Measurements from ENCODE around the gene SPINDOC. TPM values are rescaled to one million over a fixed set of nuclear protein-coding genes. Genes with fewer than 3 reads are reported as not detected.

The SPINDOC gene
- total RNA-seq, 1 experiment from 2014 or later: 71.2 TPM

DNA sequence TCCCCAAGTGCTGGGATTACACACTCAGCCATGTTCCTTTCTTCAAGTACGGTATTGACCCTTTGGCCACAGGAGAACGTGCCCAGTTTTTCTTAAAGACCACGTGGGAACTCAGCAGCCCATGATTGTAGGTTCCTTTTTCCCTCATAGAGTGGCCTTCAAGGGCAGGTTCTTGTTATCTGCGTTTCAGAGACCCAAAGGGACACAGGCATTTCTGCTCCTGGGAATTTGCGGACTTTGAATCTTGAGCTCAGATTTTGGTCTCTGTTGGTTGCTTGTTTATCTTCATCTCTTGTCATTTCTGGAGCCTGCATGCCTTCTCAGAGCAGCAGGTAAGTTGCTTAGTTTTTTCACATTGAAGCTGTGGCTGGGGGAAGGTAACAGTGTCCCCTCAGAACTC, 37.7 kb downstream of the SPINDOC start:
- Mint-ChIP-seq H3K36me3 (ENCODE audit: insufficient read depth, unreplicated experiment) (peaks cover 69% of the 10 kb centered on the region), H3K9me3 (ENCODE audit: unreplicated experiment) (no peaks in the 10 kb centered on the region), H3K4me1 (ENCODE audit: low read depth, unreplicated experiment) (peaks cover 32% of the 10 kb centered on the region), H3K4me3 (ENCODE audit: unreplicated experiment) (peak overlapping the region; percentile 35), H3K27ac (ENCODE audit: unreplicated experiment) (peak overlapping the region; percentile 7), H3K27me3 (ENCODE audit: insufficient read depth, unreplicated experiment) (no peaks in the 10 kb centered on the region)
- no TSS peak for BruUV-seq (replicated peaks)
- no peaks in the 10 kb centered on the region for H3K9me3 ChIP-seq
- H3K4me3 ChIP-seq (ENCODE audit: low read depth, low read length): no peak overlapping the region
- peak in 1 of 2 experiments; percentile 29 for DNase-seq
- H3K4me1 ChIP-seq: peaks cover 64% of the 10 kb centered on the region
- ChIA-PET POLR2A (interaction anchor here (0.8 kb wide), 1 partner anchor 12 kb away, joined by 3 read pairs; the partner anchor contains the start of gene MARK2), CTCF (interaction anchor here (0.5 to 1.7 kb wide), 3 partner anchors 12 to 51 kb away, joined by 4 to 6 read pairs (median 5); partner anchors contain the start of gene MARK2)
- H3K27me3 ChIP-seq (replicated peaks; ENCODE audit: control insufficient read depth, insufficient read depth, low read length): no peaks in the 10 kb centered on the region
- TF ChIP-seq, protein P1, sequence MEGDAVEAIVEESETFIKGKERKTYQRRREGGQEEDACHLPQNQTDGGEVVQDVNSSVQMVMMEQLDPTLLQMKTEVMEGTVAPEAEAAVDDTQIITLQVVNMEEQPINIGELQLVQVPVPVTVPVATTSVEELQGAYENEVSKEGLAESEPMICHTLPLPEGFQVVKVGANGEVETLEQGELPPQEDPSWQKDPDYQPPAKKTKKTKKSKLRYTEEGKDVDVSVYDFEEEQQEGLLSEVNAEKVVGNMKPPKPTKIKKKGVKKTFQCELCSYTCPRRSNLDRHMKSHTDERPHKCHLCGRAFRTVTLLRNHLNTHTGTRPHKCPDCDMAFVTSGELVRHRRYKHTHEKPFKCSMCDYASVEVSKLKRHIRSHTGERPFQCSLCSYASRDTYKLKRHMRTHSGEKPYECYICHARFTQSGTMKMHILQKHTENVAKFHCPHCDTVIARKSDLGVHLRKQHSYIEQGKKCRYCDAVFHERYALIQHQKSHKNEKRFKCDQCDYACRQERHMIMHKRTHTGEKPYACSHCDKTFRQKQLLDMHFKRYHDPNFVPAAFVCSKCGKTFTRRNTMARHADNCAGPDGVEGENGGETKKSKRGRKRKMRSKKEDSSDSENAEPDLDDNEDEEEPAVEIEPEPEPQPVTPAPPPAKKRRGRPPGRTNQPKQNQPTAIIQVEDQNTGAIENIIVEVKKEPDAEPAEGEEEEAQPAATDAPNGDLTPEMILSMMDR (IDR thresholded peaks at IDR 0.05; ENCODE audit: insufficient read depth in 1 of 2, low read depth in 1 of 2, low read length in 1 of 2, severe bottlenecking in 1 of 2, unreplicated experiment in 1 of 2): no peak
- no peaks in the 10 kb centered on the region; the same call in 1 of the 2 replicates for H3K36me3 ChIP-seq (ENCODE audit: control insufficient read depth, insufficient read depth, low read length)
- intact Hi-C loops (cut with micrococcal nuclease; ENCODE audit: unreplicated experiment): no loop called here

DNA sequence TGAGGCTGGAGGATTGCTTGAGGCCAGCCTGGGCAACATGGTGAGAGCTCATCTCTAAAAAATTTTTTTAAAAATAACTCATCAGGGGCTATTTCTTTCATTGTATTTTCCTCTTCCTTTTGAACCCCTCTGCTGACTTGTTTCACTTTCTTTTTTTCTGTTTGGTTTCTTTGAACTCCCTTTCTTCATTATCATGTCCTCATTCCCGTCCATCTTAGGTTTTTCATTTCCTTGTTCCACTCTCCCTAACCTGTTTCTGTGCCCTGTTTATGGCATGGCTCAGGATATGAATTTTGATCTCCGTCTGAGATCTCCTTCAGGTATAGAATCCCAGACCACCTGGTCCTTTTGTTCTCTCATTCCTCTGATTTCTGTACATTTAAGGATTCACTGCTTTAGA, 38.1 kb downstream of the SPINDOC start:
- Mint-ChIP-seq H3K27me3 (ENCODE audit: insufficient read depth, unreplicated experiment) (no peaks in the 10 kb centered on the region), H3K36me3 (ENCODE audit: insufficient read depth, unreplicated experiment) (peaks cover 69% of the 10 kb centered on the region), H3K27ac (ENCODE audit: unreplicated experiment) (peak overlapping the region; percentile 7), H3K4me3 (ENCODE audit: unreplicated experiment) (peak overlapping the region; percentile 35), H3K4me1 (ENCODE audit: low read depth, unreplicated experiment) (peaks cover 34% of the 10 kb centered on the region), H3K9me3 (ENCODE audit: unreplicated experiment) (no peaks in the 10 kb centered on the region)
- Histone ChIP-seq H3K9me3 (no peaks in the 10 kb centered on the region), H3K4me1 (peaks cover 64% of the 10 kb centered on the region), H3K27me3 (replicated peaks; ENCODE audit: control insufficient read depth, insufficient read depth, low read length) (no peaks in the 10 kb centered on the region), H3K4me3 (ENCODE audit: low read depth, low read length) (no peak overlapping the region), H3K36me3 (ENCODE audit: control insufficient read depth, insufficient read depth, low read length) (no peaks in the 10 kb centered on the region)
- TF ChIP-seq, protein P1 (IDR thresholded peaks at IDR 0.05; ENCODE audit: insufficient read depth in 1 of 2, low read depth in 1 of 2, low read length in 1 of 2, severe bottlenecking in 1 of 2, unreplicated experiment in 1 of 2): no peak
- intact Hi-C loops (cut with micrococcal nuclease; ENCODE audit: unreplicated experiment): no loop called here
- ChIA-PET POLR2A (interaction anchor here (0.8 kb wide), 1 partner anchor 13 kb away, joined by 3 read pairs; the partner anchor contains the start of gene MARK2), CTCF (interaction anchor here (1.3 to 1.7 kb wide), 2 partner anchors 13 to 21 kb away, joined by 4 to 6 read pairs; partner anchors contain the start of gene MARK2)
- TSS peak; percentile 11 for BruUV-seq (replicated peaks)
- DNase-seq: no peak

DNA sequence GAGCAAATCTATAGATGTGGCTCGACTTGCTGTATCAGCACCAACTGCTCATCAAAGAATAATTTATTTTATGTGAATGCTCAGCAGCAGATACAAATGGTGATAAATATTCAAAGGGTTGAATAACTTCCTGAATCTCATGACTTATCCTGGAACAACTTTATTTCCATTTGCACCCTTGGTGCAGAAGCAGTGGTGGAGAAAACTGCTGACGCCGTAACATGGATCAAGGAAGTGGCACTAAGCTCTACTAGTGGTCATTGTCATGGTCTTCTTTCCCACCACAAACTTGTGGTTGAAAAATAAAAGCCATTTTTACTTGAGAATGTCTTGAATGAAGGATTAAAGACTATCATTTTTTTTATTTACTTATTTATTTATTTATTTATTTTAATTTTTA, 40.2 kb downstream of the SPINDOC start:
- BruUV-seq (replicated peaks): no TSS peak
- ChIA-PET POLR2A (no interaction called here), CTCF (no interaction called here)
- Histone ChIP-seq H3K4me3 (ENCODE audit: low read depth, low read length) (no peak overlapping the region), H3K27me3 (replicated peaks; ENCODE audit: control insufficient read depth, insufficient read depth, low read length) (no peaks in the 10 kb centered on the region), H3K9me3 (no peaks in the 10 kb centered on the region), H3K4me1 (peaks cover 62% of the 10 kb centered on the region), H3K36me3 (ENCODE audit: control insufficient read depth, insufficient read depth, low read length) (no peaks in the 10 kb centered on the region)
- TF ChIP-seq, protein P1 (IDR thresholded peaks at IDR 0.05; ENCODE audit: insufficient read depth in 1 of 2, low read depth in 1 of 2, low read length in 1 of 2, severe bottlenecking in 1 of 2, unreplicated experiment in 1 of 2): no peak
- H3K27ac Mint-ChIP-seq (ENCODE audit: unreplicated experiment): no peak overlapping the region
- peaks cover 71% of the 10 kb centered on the region for H3K36me3 Mint-ChIP-seq (ENCODE audit: insufficient read depth, unreplicated experiment)
- H3K9me3 Mint-ChIP-seq (ENCODE audit: unreplicated experiment): no peaks in the 10 kb centered on the region
- H3K27me3 Mint-ChIP-seq (ENCODE audit: insufficient read depth, unreplicated experiment): no peaks in the 10 kb centered on the region
- intact Hi-C loops (cut with micrococcal nuclease; ENCODE audit: unreplicated experiment): no loop called here
- no peak for DNase-seq
- H3K4me1 Mint-ChIP-seq (ENCODE audit: low read depth, unreplicated experiment): peaks cover 23% of the 10 kb centered on the region
- H3K4me3 Mint-ChIP-seq (ENCODE audit: unreplicated experiment): no peak overlapping the region
